PC-3 (cell line): ENCODE results near the gene CERS6. TPM values are rescaled to one million over a fixed set of nuclear protein-coding genes. Genes with fewer than 3 reads are reported as not detected.

Experiments
- ATAC-seq: fragments of 200-7000 bp; cut with Tn5 transposase; 2 replicates; pipeline ENCODE4 v1.9.1; 2020; ENCODE audit warnings: mild to moderate bottlenecking, moderate library complexity
- BruUV-seq: library from RNA; stranded (reverse); fragments of 400-500 nt; replicated peaks from 2 replicates; lab custom pipeline; 2021; lab: Mats Ljungman, UMichigan
- CTCF ChIA-PET: fragments of 300-600 bp; sonication (Branson Sonifier 250); formaldehyde crosslinking; loops from one replicate; lab custom pipeline; 2022; ENCODE audit warnings: antibody characterized with exemption; lab: Charles Lee
- POLR2A ChIA-PET: fragments of 300-600 bp; sonication (Branson Sonifier 250); formaldehyde crosslinking; loops from one replicate; lab custom pipeline; 2022; ENCODE audit warnings: antibody characterized with exemption; ENCODE audit not compliant: unreplicated experiment; lab: Charles Lee
- DNase-seq: peaks from one replicate; pipeline ENCODE4 v3.0.0-alpha.2; 2015
- H2AFZ ChIP-seq: fragments of 300-600 bp; sonication (generic); 2 replicates; pipeline ENCODE4 v1.6.0; 2016; ENCODE audit warnings: antibody characterized with exemption, low read length
- H3F3A ChIP-seq: fragments of 300-600 bp; sonication (generic); one replicate; pipeline ENCODE4 v1.6.0; 2017; ENCODE audit warnings: antibody characterized with exemption, low read length, control low read depth, mild to moderate bottlenecking; ENCODE audit not compliant: unreplicated experiment
- H3K27ac ChIP-seq: fragments of 300-600 bp; sonication (generic); 2 replicates; pipeline ENCODE4 v1.5.1; 2016; ENCODE audit warnings: mild to moderate bottlenecking, low read length
- H3K27me3 ChIP-seq: fragments of 300-600 bp; sonication (generic); 2 replicates; pipeline ENCODE4 v1.6.1; 2016; ENCODE audit warnings: low read length, mixed read lengths
- H3K36me3 ChIP-seq: fragments of 300-600 bp; sonication (generic); 2 replicates; pipeline ENCODE4 v1.6.1; 2016; ENCODE audit warnings: low read depth, mixed run types, low read length, mixed read lengths
- H3K4me1 ChIP-seq: fragments of 300-600 bp; sonication (generic); 2 replicates; pipeline ENCODE4 v1.5.1; 2016; ENCODE audit warnings: low read length; ENCODE audit not compliant: insufficient read depth
- H3K4me2 ChIP-seq: fragments of 300-600 bp; sonication (generic); 2 replicates; pipeline ENCODE4 v1.6.0; 2016; ENCODE audit warnings: low read length
- H3K4me3 ChIP-seq: fragments of 300-600 bp; sonication (generic); 2 replicates; pipeline ENCODE4 v1.5.1; 2016; ENCODE audit warnings: mild to moderate bottlenecking, low read length, mixed read lengths
- H3K79me2 ChIP-seq: fragments of 300-600 bp; sonication (generic); 2 replicates; pipeline ENCODE4 v1.6.1; 2017; ENCODE audit warnings: low read length, mixed read lengths
- H3K9ac ChIP-seq: fragments of 300-600 bp; sonication (generic); 2 replicates; pipeline ENCODE4 v1.6.0; 2016; ENCODE audit warnings: mild to moderate bottlenecking, low read length
- H3K9me2 ChIP-seq: fragments of 300-600 bp; sonication (generic); replicated peaks from 2 replicates; pipeline ENCODE4 v1.6.1; 2016; ENCODE audit warnings: mixed run types, low read length, mixed read lengths
- H3K9me3 ChIP-seq: fragments of 300-600 bp; sonication (generic); 2 replicates; pipeline ENCODE4 v1.6.1; 2016; ENCODE audit warnings: low read length, mixed read lengths
- H4K20me1 ChIP-seq: fragments of 300-600 bp; sonication (generic); 2 replicates; pipeline ENCODE4 v1.6.1; 2016; ENCODE audit warnings: low read length, mixed read lengths
- CTCF ChIP-seq: fragments of 300-600 bp; sonication (generic); conservative IDR thresholded peaks from 2 replicates; pipeline ENCODE4 v1.5.1; 2017; ENCODE audit warnings: antibody characterized with exemption, low read depth, mild to moderate bottlenecking, low read length
- EZH2 ChIP-seq: fragments of 300-600 bp; sonication (generic); IDR thresholded peaks from one replicate; pipeline ENCODE4 v1.6.1; 2017; ENCODE audit warnings: antibody characterized with exemption, mild to moderate bottlenecking, low read length; ENCODE audit not compliant: unreplicated experiment
- EZH2phosphoT487 ChIP-seq: fragments of 300-600 bp; sonication (generic); IDR thresholded peaks from 2 replicates; pipeline ENCODE4 v1.6.1; 2018; ENCODE audit warnings: mild to moderate bottlenecking, antibody characterized with exemption, low read length, borderline replicate concordance
- intact Hi-C: fragments of 100-400 bp; cut with micrococcal nuclease; formaldehyde crosslinking; loops from 2 replicates; pipeline ENCODE4 v1.9.0; 2023
- total RNA-seq: library from RNA; depleted of rRNA; stranded (reverse); fragments of >200 nt; gene quantifications from 2 replicates; pipeline ENCODE4 v1.2.3, GENCODE V29; 2014

Gene CERS6
- total RNA-seq, 1 experiment from 2014 or later = 24.2 TPM

- H3F3A ChIP-seq = no peaks in the 10 kb centered on the region
- peak; percentile 7 for DNase-seq
These were observed 359.2 kb downstream of the CERS6 start for GRCh38 chr2:168814939-168815907.

GRCh38 chr2:168816369-168816768, 360.3 kb downstream of the CERS6 start:
- POLR2A ChIA-PET = no interaction called here
- CTCF ChIA-PET = no interaction called here
- Histone ChIP-seq H3K9me3 (no peaks in the 10 kb centered on the region), H3F3A (no peaks in the 10 kb centered on the region), H4K20me1 (no peaks in the 10 kb centered on the region), H3K36me3 (no peaks in the 10 kb centered on the region), H3K4me2 (no peak overlapping the region), H3K9ac (no peak overlapping the region), H3K27ac (no peak overlapping the region), H3K4me3 (no peak overlapping the region), H2AFZ (no peak overlapping the region), H3K9me2 (no peaks in the 10 kb centered on the region), H3K4me1 (no peaks in the 10 kb centered on the region), H3K79me2 (no peaks in the 10 kb centered on the region), H3K27me3 (no peaks in the 10 kb centered on the region)
- TF ChIP-seq EZH2phosphoT487 (no peak), CTCF (no peak)
- intact Hi-C loops = no loop called here
- ATAC-seq = peak; percentile 56
- DNase-seq = peak; percentile 53
- no TSS peak for BruUV-seq

More at GRCh38 chr2:168814939-168815907, 359.2 kb downstream of the CERS6 start:
- H3K79me2 ChIP-seq = no peaks in the 10 kb centered on the region
- H3K4me2 ChIP-seq = no peak overlapping the region
- H3K4me3 ChIP-seq = no peak overlapping the region
- intact Hi-C loops = no loop called here
- ATAC-seq = peak; percentile 77
- no TSS peak for BruUV-seq
- H3K36me3 ChIP-seq = no peaks in the 10 kb centered on the region
- ChIA-PET CTCF (interaction anchor here (0.6 kb wide), 1 partner anchor 298 kb away, joined by 3 read pairs; no protein-coding TSS in a partner anchor), POLR2A (no interaction called here)
- no peak overlapping the region for H3K9ac ChIP-seq
- no peak overlapping the region for H2AFZ ChIP-seq
- H3K9me3 ChIP-seq = no peaks in the 10 kb centered on the region
- peak overlapping the region; percentile 6; the same call in 1 of the 2 replicates for H3K27ac ChIP-seq
- H4K20me1 ChIP-seq = no peaks in the 10 kb centered on the region
- no peaks in the 10 kb centered on the region for H3K9me2 ChIP-seq
- no peaks in the 10 kb centered on the region for H3K4me1 ChIP-seq
- no peaks in the 10 kb centered on the region for H3K27me3 ChIP-seq
- TF ChIP-seq EZH2phosphoT487 (no peak), EZH2 (no peak), CTCF (no peak)
